GM11168 (cell line): ENCODE results near the gene UBASH3A.

Experiments used
- in situ Hi-C: fragments of 300-500 bp; cut with MboI; formaldehyde crosslinking; loops from one replicate; pipeline ENCODE4 v1.12.0; 2022; ENCODE audit warnings: low sequenced_read_pairs; ENCODE audit not compliant: unreplicated experiment

UBASH3A gene, protein sequence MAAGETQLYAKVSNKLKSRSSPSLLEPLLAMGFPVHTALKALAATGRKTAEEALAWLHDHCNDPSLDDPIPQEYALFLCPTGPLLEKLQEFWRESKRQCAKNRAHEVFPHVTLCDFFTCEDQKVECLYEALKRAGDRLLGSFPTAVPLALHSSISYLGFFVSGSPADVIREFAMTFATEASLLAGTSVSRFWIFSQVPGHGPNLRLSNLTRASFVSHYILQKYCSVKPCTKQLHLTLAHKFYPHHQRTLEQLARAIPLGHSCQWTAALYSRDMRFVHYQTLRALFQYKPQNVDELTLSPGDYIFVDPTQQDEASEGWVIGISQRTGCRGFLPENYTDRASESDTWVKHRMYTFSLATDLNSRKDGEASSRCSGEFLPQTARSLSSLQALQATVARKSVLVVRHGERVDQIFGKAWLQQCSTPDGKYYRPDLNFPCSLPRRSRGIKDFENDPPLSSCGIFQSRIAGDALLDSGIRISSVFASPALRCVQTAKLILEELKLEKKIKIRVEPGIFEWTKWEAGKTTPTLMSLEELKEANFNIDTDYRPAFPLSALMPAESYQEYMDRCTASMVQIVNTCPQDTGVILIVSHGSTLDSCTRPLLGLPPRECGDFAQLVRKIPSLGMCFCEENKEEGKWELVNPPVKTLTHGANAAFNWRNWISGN

GRCh38 chr21:42403611-42404231, at the start of gene UBASH3A:
Gene UBASH3A, plus strand, starts transcription at chr21:42403902. Its CDS starts 44 bp downstream, at chr21:42403946.
- in situ Hi-C loops = no loop called here

DNA sequence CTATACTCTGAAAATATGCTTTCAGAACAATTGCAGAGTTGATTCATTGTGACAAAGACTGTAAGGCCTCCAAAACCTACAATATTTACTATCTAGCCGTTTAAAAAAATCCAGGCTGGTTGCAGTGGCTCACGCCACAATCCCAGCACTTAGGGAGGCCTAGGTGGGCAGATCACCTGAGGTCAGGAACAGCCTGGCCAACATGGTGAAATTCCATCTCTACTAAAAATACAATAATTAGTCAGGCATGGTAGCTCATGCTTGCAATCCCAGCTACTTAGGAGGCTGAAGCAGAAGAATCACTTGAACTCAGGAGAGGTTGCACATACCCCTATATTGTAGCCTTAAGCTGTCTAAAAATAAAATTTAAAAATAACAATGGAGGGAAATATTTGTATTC, 47.7 kb upstream of the UBASH3A start:
- in situ Hi-C loops = no loop called here

- in situ Hi-C loops = no loop called here
These were observed 47.1 kb upstream of the UBASH3A start for GRCh38 chr21:42356650-42357049.

- in situ Hi-C loops = no loop called here
These were observed 46.4 kb upstream of the UBASH3A start for GRCh38 chr21:42357307-42357706.

GRCh38 chr21:42358261-42358660, 45.4 kb upstream of the UBASH3A start:
- in situ Hi-C loops = no loop called here

DNA sequence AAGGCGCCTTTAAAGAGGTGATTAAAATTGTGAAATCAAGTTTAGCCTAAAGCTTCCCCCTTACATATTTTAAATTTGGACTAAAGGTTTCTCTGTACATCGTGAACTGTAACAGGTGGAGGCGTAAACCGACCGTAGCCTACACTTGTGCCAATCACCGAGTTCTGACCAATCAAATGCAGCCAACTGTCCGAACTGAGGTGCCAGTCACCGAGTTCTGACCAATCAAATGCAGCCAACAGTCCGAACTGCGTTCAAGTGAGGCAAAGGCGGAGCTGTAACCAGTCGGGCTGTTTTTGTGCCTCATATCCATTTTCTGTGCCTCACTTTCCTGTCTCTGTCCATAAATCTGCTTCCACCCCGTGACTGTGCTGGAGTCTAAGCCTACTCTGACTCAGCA, 44.8 kb upstream of the UBASH3A start:
- in situ Hi-C loops = no loop called here

GRCh38 chr21:42360317-42360716, 43.4 kb upstream of the UBASH3A start:
- in situ Hi-C loops = no loop called here

DNA sequence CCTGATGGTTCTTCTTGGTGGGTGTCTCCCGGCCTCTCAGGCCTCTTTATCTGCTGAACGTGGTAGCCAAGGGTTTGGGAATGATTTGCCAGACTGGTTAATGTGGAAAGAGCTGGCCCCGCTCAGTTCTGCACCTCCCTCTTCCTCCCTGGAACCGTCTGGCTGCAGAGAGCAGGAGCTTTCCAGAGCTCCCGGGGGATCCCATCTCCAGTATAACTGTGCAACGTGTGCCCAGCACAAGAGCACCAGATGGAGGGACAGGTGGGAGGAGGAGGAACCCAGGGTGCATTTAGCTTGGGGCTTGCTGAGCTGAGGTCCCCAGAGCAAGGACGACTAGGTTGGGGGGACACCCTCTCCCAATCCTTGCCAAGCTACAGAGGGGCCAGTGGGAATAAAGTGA, 42.4 kb upstream of the UBASH3A start:
- in situ Hi-C loops = no loop called here

GRCh38 chr21:42362198-42362597, 41.5 kb upstream of the UBASH3A start:
- in situ Hi-C loops = no loop called here

DNA sequence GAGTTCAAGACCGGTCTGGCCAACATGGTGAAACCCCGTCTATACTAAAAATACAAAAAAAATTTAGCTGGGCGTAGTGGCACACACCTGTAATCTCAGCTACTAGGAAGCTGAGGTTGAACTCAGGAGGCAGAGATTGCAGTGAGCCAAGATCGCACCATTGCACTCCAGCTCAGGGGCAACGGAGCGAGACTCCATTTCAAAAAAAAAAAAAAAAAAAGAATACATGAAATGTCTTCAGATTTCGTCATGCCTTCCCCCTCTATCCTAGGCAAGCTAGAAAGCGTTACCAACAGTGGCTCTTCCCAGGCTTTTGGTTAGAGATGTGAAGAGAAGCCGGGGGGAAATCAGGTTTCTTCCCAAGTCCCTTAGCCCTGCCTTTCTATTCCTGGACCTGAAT, 41.0 kb upstream of the UBASH3A start:
- in situ Hi-C loops = no loop called here

- in situ Hi-C loops = no loop called here
These were observed 40.4 kb upstream of the UBASH3A start for GRCh38 chr21:42363312-42363711.

DNA sequence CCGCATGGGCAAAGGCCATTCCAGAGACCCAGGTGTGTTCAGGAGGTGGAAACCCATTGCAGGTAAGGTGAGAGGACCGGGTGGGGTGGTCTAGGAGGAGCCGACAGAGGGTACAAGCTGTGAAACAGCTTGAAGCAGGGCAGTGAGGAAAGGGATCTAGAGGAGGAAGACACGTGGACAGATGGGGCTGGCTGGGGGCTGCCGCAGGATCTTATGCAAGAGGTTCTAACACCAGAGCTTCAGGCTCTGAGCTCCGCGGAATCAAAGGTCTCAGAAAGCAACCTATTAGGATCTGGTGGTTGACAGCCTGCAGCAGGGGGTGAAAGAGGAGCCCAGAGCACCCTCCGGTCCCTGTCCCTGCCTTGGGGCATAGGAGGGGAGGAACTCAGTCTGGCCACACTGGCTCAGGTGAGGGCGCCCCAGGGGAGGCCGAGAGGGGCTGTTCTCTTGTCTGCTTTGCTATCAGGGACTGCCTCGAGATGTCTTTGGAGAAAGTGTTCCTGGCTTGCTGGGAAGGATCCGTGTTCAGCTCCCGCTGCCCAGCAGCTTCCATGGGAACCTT, 39.3 kb upstream of the UBASH3A start:
- in situ Hi-C loops = no loop called here

DNA sequence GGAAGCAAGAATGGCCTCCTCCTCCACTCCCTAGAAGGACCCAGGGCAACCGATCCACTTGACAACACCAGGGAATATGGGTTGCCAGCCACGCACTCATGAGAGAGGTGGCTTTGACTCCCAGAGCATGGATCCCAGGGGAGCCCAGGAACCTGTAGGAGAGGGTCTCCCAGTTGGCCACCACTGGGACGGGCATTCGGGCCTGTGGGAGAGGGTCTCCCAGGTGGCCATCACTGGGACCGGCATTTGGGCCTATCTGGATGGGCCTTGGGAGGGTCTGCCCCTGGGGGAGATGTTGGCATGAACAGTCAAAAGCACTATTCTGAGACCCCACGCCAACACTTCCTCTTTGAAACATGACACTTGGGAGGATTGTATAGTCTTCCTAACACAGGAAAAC, 37.9 kb upstream of the UBASH3A start:
- in situ Hi-C loops = no loop called here

- in situ Hi-C loops = no loop called here
These were observed 37.3 kb upstream of the UBASH3A start, which contains the start of gene TFF1 for GRCh38 chr21:42366292-42367010. Gene TFF1, minus strand, starts transcription at chr21:42366535. Its CDS starts 40 bp downstream, at chr21:42366495.

DNA sequence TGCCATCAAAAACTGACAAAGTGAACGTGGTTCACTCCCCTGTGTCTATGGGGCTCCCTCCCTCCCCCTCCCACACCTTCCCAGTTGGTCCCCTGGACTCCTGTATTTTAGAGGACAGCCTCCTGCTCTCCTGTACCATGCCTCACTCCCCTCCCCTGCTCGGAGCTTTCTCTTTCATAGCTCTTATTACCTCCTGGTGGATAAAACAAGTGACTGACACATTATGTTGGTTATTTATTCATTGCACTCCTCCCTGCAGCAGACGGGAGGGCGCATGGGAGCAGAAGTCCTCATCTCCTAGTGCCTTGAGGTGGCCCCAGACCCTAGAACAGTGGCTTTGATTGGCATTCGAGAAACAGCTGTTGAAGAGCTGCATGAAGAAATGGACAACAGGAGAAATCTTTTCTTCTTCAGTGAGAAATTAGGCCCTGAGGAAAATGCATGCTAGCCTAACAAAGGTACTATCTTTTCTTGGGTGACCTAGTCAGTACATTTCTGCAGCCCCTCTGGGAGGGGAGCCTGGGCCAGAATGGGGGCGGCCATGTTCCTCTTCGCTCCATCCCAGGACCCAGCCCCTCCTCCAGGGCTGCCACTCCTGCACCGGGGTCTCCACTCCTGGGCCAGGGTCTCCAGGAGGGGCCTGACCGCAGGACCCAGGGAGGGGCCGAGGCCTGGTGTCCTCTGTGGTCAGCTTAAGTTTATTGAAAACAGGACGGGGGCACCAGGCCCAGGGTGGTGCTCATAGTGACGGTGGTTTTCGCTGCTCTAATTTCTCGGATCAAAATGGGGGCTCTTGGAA, 36.1 kb upstream of the UBASH3A start:
- in situ Hi-C loops = no loop called here

DNA sequence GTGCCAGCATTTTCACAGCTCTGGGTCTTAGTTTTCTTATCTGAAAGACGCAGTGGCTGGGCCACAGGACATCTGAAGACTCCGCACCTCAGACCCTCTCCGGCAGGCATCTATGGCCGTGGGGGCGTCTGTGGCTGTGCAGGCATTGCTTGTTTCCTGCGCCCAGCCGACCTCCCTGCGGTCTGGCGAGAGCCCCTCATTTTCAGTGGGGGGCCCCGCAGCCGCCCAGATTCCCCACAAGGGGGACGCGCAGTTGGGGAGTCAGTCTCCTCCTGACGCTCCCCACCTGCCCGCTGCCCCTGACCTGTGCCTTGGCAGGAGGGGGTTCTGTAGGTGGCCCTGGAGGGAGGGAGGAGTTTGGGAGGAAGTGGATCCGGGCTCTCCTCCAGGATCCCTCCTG, 33.9 kb upstream of the UBASH3A start:
- in situ Hi-C loops = loop anchor here (10.0 kb wide), 1 partner anchor 75 kb away; no protein-coding TSS in a partner anchor

- in situ Hi-C loops = loop anchor here (10.0 kb wide), 1 partner anchor 74 kb away; no protein-coding TSS in a partner anchor
These were observed 32.6 kb upstream of the UBASH3A start for GRCh38 chr21:42370894-42371654.

DNA sequence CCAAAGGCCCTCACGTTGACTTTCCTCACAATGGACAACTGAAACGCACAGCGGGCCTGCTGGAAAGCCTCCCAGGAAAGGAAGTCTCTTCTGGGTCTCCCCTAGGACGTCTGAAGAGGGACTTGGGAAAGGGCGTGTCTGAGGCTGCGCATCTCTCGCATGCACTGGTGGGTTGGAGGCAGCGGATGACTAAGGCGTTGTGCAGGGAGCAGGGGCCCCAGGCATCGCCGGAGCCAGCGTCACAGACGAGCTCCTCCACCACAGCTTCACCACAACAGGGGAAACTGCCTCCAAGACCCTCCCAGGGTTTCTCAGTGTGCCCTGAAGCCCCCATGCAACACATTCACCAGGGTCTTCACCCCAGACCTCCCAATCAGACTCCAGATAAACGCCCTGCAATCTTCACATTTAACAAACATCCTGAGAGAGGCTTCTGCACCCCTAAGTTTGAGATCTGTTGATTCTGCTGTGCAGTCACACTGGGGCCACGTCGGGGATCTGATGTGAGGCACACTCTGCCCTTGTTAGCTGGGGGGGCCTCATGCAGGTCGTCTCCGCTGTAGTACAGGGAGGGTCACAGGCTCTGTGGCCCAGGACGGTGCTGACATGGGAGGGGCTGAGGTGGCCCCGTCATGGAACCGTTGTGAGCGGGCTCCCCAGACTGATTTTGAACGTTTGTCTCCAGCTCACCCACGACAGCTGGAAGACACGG, 30.4 kb upstream of the UBASH3A start:
- in situ Hi-C loops = loop anchor here (10.0 kb wide), 1 partner anchor 71 kb away; no protein-coding TSS in a partner anchor
